HG02981 (cell line): Measurements from ENCODE around the gene GMDS.
"Not testable (repeated sequence)": the region's sequence is repeated elsewhere in the genome, so short reads cannot be mapped to it uniquely, and the experiment has no call there.

Experiments
- ATAC-seq: cut with Tn5 transposase; IDR thresholded peaks from one replicate; pipeline ENCODE4 v1.9.1; 2021; ENCODE audit warnings: mild to moderate bottlenecking, moderate library complexity; ENCODE audit not compliant: unreplicated experiment

Gene GMDS

GRCh38 chr6:1845543-1845942 lies 399.9 kb downstream of the GMDS start:
- ATAC-seq, result not testable (repeated sequence)

- ATAC-seq, result no peak
Measured at GRCh38 chr6:1842334-1842733, 403.1 kb downstream of the GMDS start.

- no peak for ATAC-seq
Measured at GRCh38 chr6:1841136-1841535, 404.3 kb downstream of the GMDS start.

GRCh38 chr6:1840491-1841121 lies 404.8 kb downstream of the GMDS start:
- ATAC-seq, result no peak

- ATAC-seq, result no peak
Measured at GRCh38 chr6:1839361-1839760, 406.0 kb downstream of the GMDS start.

GRCh38 chr6:1838604-1839213 lies 406.7 kb downstream of the GMDS start:
- no peak for ATAC-seq

GRCh38 chr6:1837826-1838225 lies 407.6 kb downstream of the GMDS start:
- no peak for ATAC-seq

- ATAC-seq, result no peak
Measured at GRCh38 chr6:1836690-1837089, 408.7 kb downstream of the GMDS start.

GRCh38 chr6:1834646-1835516 lies 410.5 kb downstream of the GMDS start:
- no peak for ATAC-seq

- no peak for ATAC-seq
Measured at GRCh38 chr6:1834207-1834606, 411.2 kb downstream of the GMDS start.

- no peak for ATAC-seq
Measured at GRCh38 chr6:1832844-1833787, 412.3 kb downstream of the GMDS start.

GRCh38 chr6:1832358-1832757 lies 413.0 kb downstream of the GMDS start:
- no peak for ATAC-seq

- ATAC-seq, result no peak
Measured at GRCh38 chr6:1827984-1828793, 417.2 kb downstream of the GMDS start.

GRCh38 chr6:1825926-1826325 lies 419.5 kb downstream of the GMDS start:
- ATAC-seq, result no peak

GRCh38 chr6:1825277-1825676 lies 420.1 kb downstream of the GMDS start:
- ATAC-seq, result no peak

- no peak for ATAC-seq
Measured at GRCh38 chr6:1821513-1822183, 423.8 kb downstream of the GMDS start.

- ATAC-seq, result no peak
Measured at GRCh38 chr6:1821164-1821512, 424.3 kb downstream of the GMDS start.

GRCh38 chr6:1820714-1821113 lies 424.7 kb downstream of the GMDS start:
- ATAC-seq, result no peak

GRCh38 chr6:1820165-1820564 lies 425.2 kb downstream of the GMDS start:
- no peak for ATAC-seq

- no peak for ATAC-seq
Measured at GRCh38 chr6:1819007-1819406, 426.4 kb downstream of the GMDS start.
